Esophagus muscularis mucosa (tissue), 4 donors: ENCODE measurements around the gene CNBD2. TPM values are rescaled to one million over a fixed set of nuclear protein-coding genes. Genes with fewer than 3 reads are reported as not detected.

Experiments used
- DNase-seq: peaks from one replicate; pipeline ENCODE4 v3.0.0-alpha.2; 2017; ENCODE audit errors: extremely low spot score
- H3K27ac ChIP-seq, 4 donors: fragments of 200-600 bp; sonication (generic); replicated peaks in 1 of 4; 1 replicate in 3 of 4; 2 replicates in 1 of 4; pipeline ENCODE4 v1.5.1; 2016 to 2019; ENCODE audit warnings: mild to moderate bottlenecking in 1 of 4
- H3K27me3 ChIP-seq, 4 donors: fragments of 200-600 bp; sonication (generic); one replicate each; pipeline versions ENCODE4 v1.5.1 to v1.6.0; 2016 to 2019
- H3K36me3 ChIP-seq, 4 donors: fragments of 200-600 bp; sonication (generic); one replicate each; pipeline ENCODE4 v1.5.1; 2016 to 2019
- H3K4me1 ChIP-seq, 4 donors: fragments of 200-600 bp; sonication (generic); one replicate each; pipeline ENCODE4 v1.5.1; 2016 to 2019
- H3K4me3 ChIP-seq, 4 donors: fragments of 200-600 bp; sonication (generic); 1 replicate in 2 of 4; 2 replicates in 2 of 4; pipeline ENCODE4 v1.5.1; 2016 to 2019; ENCODE audit warnings: mild to moderate bottlenecking in 4 of 4, moderate library complexity in 1 of 4
- H3K9me3 ChIP-seq, 4 donors: fragments of 200-600 bp; sonication (generic); 1 replicate in 3 of 4; 2 replicates in 1 of 4; pipeline ENCODE4 v1.5.1; 2016 to 2019
- EP300 ChIP-seq: sonication (generic); formaldehyde crosslinking; IDR thresholded peaks from one replicate; pipeline ENCODE4 v1.6.1; 2017; ENCODE audit warnings: antibody characterized with exemption
- POLR2A ChIP-seq: fragments of 450-650 bp; IDR thresholded peaks from one replicate; pipeline ENCODE4 v1.6.1; 2017; ENCODE audit warnings: antibody characterized with exemption, moderate library complexity, mild to moderate bottlenecking, low read depth
- POLR2AphosphoS5 ChIP-seq, 2 donors: sonication (generic); formaldehyde crosslinking; IDR thresholded peaks; one replicate each; pipeline ENCODE4 v1.6.1; 2017; ENCODE audit warnings: antibody characterized with exemption in 2 of 2
- WGBS: methylation state at CpG from one replicate; pipeline ENCODE4 v1.1.5; 2018; 5-methylcytosine and 5-hydroxymethylcytosine counted together
- intact Hi-C: fragments of 100-400 bp; cut with DNase I; formaldehyde crosslinking; loops from one replicate; pipeline ENCODE4 v1.15.1; 2023
- total RNA-seq, 4 donors: library from RNA; depleted of rRNA; stranded (reverse); fragments of >200 nt; gene quantifications; one replicate each; pipeline versions ENCODE4 v1.1.0 to v1.2.1, GENCODE V29; 2016
- TF ChIP-seq, protein P1 (sequence below), 3 experiments: fragments of 200-600 bp in 2 of 3; fragments of 450-650 bp in 1 of 3; sonication (generic) in 2 of 3; IDR thresholded peaks; one replicate each; pipeline ENCODE4 v1.5.1; 2017 to 2019; ENCODE audit warnings: antibody characterized with exemption in 3 of 3, mild to moderate bottlenecking in 2 of 3, moderate library complexity in 1 of 3

Gene CNBD2
- total RNA-seq, result 1 to 10 TPM; 4.2 to 7.1 (median 4.7) TPM

DNA sequence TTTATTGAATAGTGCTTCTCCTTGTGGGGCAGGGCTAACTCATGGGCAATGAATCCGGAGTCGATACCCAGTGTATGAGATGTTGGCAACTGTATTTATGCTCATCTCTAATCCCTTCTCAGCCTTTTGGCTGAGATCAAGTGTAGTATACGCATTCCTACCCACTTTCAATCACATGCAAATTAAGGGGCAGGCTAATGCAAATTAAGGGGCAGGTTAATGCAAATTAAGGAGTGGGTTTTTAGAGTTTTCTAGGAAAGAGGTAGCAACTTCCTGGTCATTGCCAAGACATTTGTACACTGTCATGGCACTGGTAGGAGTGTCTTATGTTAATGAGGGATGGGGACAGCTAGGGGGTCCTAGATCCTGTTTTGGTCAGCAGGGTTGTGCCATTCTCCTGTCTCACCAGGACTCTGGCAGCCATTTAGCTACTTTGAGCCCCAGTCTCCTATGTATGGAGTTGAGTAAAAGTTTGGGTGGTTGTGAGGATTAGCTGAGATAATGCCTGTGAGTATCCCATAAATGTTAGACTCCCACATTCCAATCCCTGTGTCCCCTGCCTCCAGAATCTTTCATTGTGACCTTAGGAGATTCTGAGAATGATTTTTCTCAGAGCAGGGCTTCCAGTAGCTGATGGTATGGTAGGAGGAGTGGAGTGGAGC is at the start of gene CNBD2:
TSS of gene CNBD2 (plus strand) at position 612 of the 662 bp plus-strand sequence. CDS start 173 bp downstream, outside the sequence.
- Histone ChIP-seq H3K4me1 (peaks cover 0 to 5% (median 0%) of the 10 kb centered on the region in 4 donors), H3K36me3 (no peaks in the 10 kb centered on the region), H3K27ac (no peak within 1 kb of the TSS), H3K27me3 (no peaks in the 10 kb centered on the region), H3K9me3 (no peaks in the 10 kb centered on the region), H3K4me3 (no peak within 1 kb of the TSS)
- WGBS, result 95% methylated on average over 3 of the region's 3 CpGs
- intact Hi-C loops, result no loop called here
- DNase-seq, result no peak
- no peak for TF ChIP-seq POLR2AphosphoS5 (IDR thresholded peaks at IDR 0.05)
- no peak for TF ChIP-seq POLR2A
- no peak for TF ChIP-seq EP300
- TF ChIP-seq, protein P1, sequence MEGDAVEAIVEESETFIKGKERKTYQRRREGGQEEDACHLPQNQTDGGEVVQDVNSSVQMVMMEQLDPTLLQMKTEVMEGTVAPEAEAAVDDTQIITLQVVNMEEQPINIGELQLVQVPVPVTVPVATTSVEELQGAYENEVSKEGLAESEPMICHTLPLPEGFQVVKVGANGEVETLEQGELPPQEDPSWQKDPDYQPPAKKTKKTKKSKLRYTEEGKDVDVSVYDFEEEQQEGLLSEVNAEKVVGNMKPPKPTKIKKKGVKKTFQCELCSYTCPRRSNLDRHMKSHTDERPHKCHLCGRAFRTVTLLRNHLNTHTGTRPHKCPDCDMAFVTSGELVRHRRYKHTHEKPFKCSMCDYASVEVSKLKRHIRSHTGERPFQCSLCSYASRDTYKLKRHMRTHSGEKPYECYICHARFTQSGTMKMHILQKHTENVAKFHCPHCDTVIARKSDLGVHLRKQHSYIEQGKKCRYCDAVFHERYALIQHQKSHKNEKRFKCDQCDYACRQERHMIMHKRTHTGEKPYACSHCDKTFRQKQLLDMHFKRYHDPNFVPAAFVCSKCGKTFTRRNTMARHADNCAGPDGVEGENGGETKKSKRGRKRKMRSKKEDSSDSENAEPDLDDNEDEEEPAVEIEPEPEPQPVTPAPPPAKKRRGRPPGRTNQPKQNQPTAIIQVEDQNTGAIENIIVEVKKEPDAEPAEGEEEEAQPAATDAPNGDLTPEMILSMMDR (IDR thresholded peaks at IDR 0.05), result no peak

DNA sequence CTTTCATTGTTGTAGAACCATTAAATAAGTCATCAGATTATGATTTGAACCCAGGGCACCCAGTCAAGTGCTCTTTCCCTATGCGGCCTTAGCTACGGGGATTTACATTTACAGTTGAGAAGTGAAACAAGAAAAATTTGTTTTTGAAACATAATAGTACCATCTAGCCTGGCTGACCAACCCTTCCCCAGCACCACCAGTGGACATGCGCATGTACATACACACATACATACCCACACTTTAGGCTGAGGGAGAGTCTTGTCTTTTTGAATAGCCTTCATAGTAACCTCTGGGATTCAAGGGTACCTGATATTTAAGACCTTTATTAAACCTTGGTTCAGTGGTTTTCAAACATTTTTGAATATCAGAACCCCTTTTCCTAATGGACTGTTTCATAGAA is 47.9 kb upstream of the CNBD2 start:
- no peaks in the 10 kb centered on the region for H3K9me3 ChIP-seq
- no peak for TF ChIP-seq POLR2A
- no peak for TF ChIP-seq EP300
- no peak for TF ChIP-seq POLR2AphosphoS5 (IDR thresholded peaks at IDR 0.05)
- TF ChIP-seq, protein P1 (IDR thresholded peaks at IDR 0.05), result no peak
- no peak for DNase-seq
- H3K36me3 ChIP-seq, result peaks cover 9 to 84% (median 56%) of the 10 kb centered on the region in 4 donors
- 98% methylated on average over 3 of the region's 3 CpGs for WGBS
- H3K27me3 ChIP-seq, result no peaks in the 10 kb centered on the region
- H3K4me1 ChIP-seq, result no peaks in the 10 kb centered on the region
- H3K4me3 ChIP-seq, result no peak overlapping the region
- no peak overlapping the region for H3K27ac ChIP-seq
- intact Hi-C loops, result no loop called here

DNA sequence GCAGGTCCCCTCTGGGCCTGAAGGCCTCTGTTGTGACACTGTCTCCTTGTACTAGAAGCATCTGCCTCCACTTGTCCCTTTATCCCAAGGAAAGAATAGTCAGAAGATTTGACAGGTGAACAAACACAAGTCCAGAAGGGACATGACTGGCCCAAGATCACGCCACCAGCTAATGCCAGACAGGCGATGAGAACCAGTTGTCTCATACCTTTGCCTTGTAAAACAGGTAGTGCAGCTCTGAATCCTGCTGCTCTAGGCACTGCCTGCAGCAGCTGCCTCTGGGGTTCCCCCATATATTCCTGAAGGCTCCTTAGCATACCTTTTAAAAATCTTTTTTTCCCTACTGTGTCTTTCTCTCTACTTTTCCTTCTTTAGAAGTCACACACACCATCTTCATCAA is 39.1 kb upstream of the CNBD2 start:
- intact Hi-C loops, result no loop called here
- Histone ChIP-seq H3K4me3 (no peak overlapping the region), H3K4me1 (no peaks in the 10 kb centered on the region), H3K27me3 (no peaks in the 10 kb centered on the region), H3K36me3 (peaks cover 29 to 86% (median 71%) of the 10 kb centered on the region in 4 donors), H3K27ac (no peak overlapping the region), H3K9me3 (no peaks in the 10 kb centered on the region)
- WGBS, result 100% methylated on average over 2 of the region's 2 CpGs
- DNase-seq, result no peak
- TF ChIP-seq EP300, result no peak
- TF ChIP-seq, protein P1 (IDR thresholded peaks at IDR 0.05), result no peak
- no peak for TF ChIP-seq POLR2A
- TF ChIP-seq POLR2AphosphoS5 (IDR thresholded peaks at IDR 0.05), result no peak

DNA sequence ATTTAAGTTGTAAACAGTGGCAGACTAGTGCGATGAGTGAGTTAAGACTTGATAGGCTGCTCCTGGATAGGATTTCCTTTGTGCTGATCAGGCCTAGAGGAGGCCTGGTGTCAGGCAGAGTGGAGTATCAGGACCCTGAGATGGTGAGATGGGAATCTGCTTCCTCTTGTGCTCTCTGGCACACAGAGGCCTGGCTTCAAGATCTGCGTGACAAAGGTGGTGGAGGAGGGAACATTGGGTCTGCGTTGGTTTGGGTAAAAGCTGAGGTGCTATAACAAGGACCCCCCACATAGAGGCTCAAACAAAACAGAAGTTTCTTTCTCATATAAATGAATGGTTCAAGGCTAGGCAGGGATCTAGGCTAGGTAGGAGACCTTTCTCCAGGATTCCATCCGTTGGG is 34.3 kb upstream of the CNBD2 start:
- Histone ChIP-seq H3K27ac (no peak overlapping the region), H3K9me3 (no peaks in the 10 kb centered on the region), H3K27me3 (no peaks in the 10 kb centered on the region), H3K4me3 (no peak overlapping the region), H3K36me3 (peaks cover 21 to 82% (median 61%) of the 10 kb centered on the region in 4 donors), H3K4me1 (no peaks in the 10 kb centered on the region)
- WGBS, result 88% methylated on average over 4 of the region's 4 CpGs
- TF ChIP-seq POLR2AphosphoS5 (IDR thresholded peaks at IDR 0.05), result no peak
- TF ChIP-seq EP300, result no peak
- TF ChIP-seq, protein P1 (IDR thresholded peaks at IDR 0.05), result no peak
- no peak for TF ChIP-seq POLR2A
- DNase-seq, result no peak
- intact Hi-C loops, result no loop called here
